ENCODE data around the gene PRG3.

Gene PRG3

GRCh38 chr11:57335343-57336110 lies 45.4 kb downstream of the PRG3 start, which contains the start of gene SSRP1:
TSS of gene SSRP1 (minus strand) at chr11:57335892. CDS start at chr11:57335121, 771 bp downstream.
- DNase-seq = peak; percentile 76

GRCh38 chr11:57335023-57335342 lies 46.0 kb downstream of the PRG3 start:
- no peak for DNase-seq

- no peak for DNase-seq
These were observed 48.1 kb downstream of the PRG3 start for GRCh38 chr11:57332694-57333440.

- no peak for DNase-seq
These were observed 49.2 kb downstream of the PRG3 start for GRCh38 chr11:57331720-57332119.

- DNase-seq = no peak
These were observed 50.9 kb downstream of the PRG3 start for GRCh38 chr11:57330029-57330428.

- DNase-seq = no peak
These were observed 53.2 kb downstream of the PRG3 start for GRCh38 chr11:57327721-57328120.
